ENCODE data around the gene ARMH3. TPM values are rescaled to one million over a fixed set of nuclear protein-coding genes. Genes with fewer than 3 reads are reported as not detected.

ARMH3 gene
- total RNA-seq, 2 experiments from 2014 or later = 25.2 to 26.3 TPM

- DNase-seq = no peak
- Mint-ChIP-seq H3K9me3 (ENCODE audit: insufficient read depth) (no peaks in the 10 kb centered on the region), H3K27ac (no peak overlapping the region), H3K4me3 (no peak overlapping the region), H3K4me1 (ENCODE audit: low read depth) (no peaks in the 10 kb centered on the region), H3K36me3 (ENCODE audit: low read depth) (peaks cover 16% of the 10 kb centered on the region), H3K27me3 (ENCODE audit: low read depth) (no peaks in the 10 kb centered on the region)
- POLR2A ChIA-PET = no interaction called here
- no peak for ATAC-seq
- CTCF ChIA-PET = interaction anchor here (1.5 kb wide), 1 partner anchor 49 kb away, joined by 4 read pairs; no protein-coding TSS in a partner anchor
Observed at GRCh38 chr10:101938305-101939007, 117.5 kb downstream of the ARMH3 start.

GRCh38 chr10:101935431-101935830 lies 120.5 kb downstream of the ARMH3 start:
- H3K36me3 Mint-ChIP-seq (ENCODE audit: low read depth) = peaks cover 15% of the 10 kb centered on the region
- H3K4me1 Mint-ChIP-seq (ENCODE audit: low read depth) = no peaks in the 10 kb centered on the region
- H3K27me3 Mint-ChIP-seq (ENCODE audit: low read depth) = no peaks in the 10 kb centered on the region
- DNase-seq (no peak), ATAC-seq (no peak)
- H3K4me3 Mint-ChIP-seq = no peak overlapping the region
- no peaks in the 10 kb centered on the region for H3K9me3 Mint-ChIP-seq (ENCODE audit: insufficient read depth)
- H3K27ac Mint-ChIP-seq = no peak overlapping the region
- ChIA-PET POLR2A (no interaction called here), CTCF (no interaction called here)

GRCh38 chr10:101934686-101935305 lies 121.2 kb downstream of the ARMH3 start:
- no peaks in the 10 kb centered on the region for H3K27me3 Mint-ChIP-seq (ENCODE audit: low read depth)
- no peak for DNase-seq
- ChIA-PET CTCF (no interaction called here), POLR2A (no interaction called here)
- no peaks in the 10 kb centered on the region for H3K9me3 Mint-ChIP-seq (ENCODE audit: insufficient read depth)
- no peak overlapping the region for H3K4me3 Mint-ChIP-seq
- H3K27ac Mint-ChIP-seq = no peak overlapping the region
- H3K4me1 Mint-ChIP-seq (ENCODE audit: low read depth) = no peaks in the 10 kb centered on the region
- H3K36me3 Mint-ChIP-seq (ENCODE audit: low read depth) = peaks cover 14% of the 10 kb centered on the region
- ATAC-seq = no peak

GRCh38 chr10:101933976-101934375 lies 122.0 kb downstream of the ARMH3 start:
- H3K27ac Mint-ChIP-seq = no peak overlapping the region
- ATAC-seq (no peak), DNase-seq (no peak)
- H3K9me3 Mint-ChIP-seq (ENCODE audit: insufficient read depth) = no peaks in the 10 kb centered on the region
- ChIA-PET POLR2A (no interaction called here), CTCF (no interaction called here)
- H3K36me3 Mint-ChIP-seq (ENCODE audit: low read depth) = peaks cover 12% of the 10 kb centered on the region
- H3K4me3 Mint-ChIP-seq = no peak overlapping the region
- H3K4me1 Mint-ChIP-seq (ENCODE audit: low read depth) = no peaks in the 10 kb centered on the region
- no peaks in the 10 kb centered on the region for H3K27me3 Mint-ChIP-seq (ENCODE audit: low read depth)

GRCh38 chr10:101932183-101932582 lies 123.8 kb downstream of the ARMH3 start:
- Mint-ChIP-seq H3K27ac (no peak overlapping the region), H3K36me3 (ENCODE audit: low read depth) (peaks cover 9% of the 10 kb centered on the region), H3K27me3 (ENCODE audit: low read depth) (no peaks in the 10 kb centered on the region), H3K4me3 (no peak overlapping the region), H3K9me3 (ENCODE audit: insufficient read depth) (no peaks in the 10 kb centered on the region), H3K4me1 (ENCODE audit: low read depth) (no peaks in the 10 kb centered on the region)
- CTCF ChIA-PET = interaction anchor here (1.6 kb wide), 2 partner anchors 8 to 92 kb away, joined by 4 to 6 read pairs; no protein-coding TSS in a partner anchor
- DNase-seq = no peak
- no peak for ATAC-seq
- POLR2A ChIA-PET = no interaction called here

DNA sequence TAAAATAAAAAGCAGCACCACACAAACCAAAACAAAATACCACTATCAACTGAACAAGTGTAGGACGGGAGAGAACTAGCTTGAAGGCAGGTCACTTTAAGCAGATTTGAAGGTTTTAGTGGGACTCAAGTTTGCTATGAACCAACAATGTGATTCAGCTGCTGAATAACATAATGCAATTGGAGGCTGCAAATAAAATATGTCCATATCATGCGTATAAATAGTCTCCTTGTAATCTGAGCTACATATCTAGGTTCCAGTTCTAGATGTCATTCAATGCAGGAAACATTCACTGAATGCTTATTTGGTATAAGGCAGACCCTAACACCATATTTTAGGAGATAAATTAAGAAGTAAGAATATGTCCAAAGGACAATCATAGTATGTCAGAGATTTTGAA lies 130.9 kb downstream of the ARMH3 start:
- no peak overlapping the region for H3K27ac Mint-ChIP-seq
- peaks cover 8% of the 10 kb centered on the region for H3K4me1 Mint-ChIP-seq (ENCODE audit: low read depth)
- H3K27me3 Mint-ChIP-seq (ENCODE audit: low read depth) = no peaks in the 10 kb centered on the region
- H3K4me3 Mint-ChIP-seq = no peak overlapping the region
- ChIA-PET POLR2A (no interaction called here), CTCF (interaction anchor here (0.7 to 1.5 kb wide), 2 partner anchors 84 to 85 kb away, joined by 3 to 5 read pairs; no protein-coding TSS in a partner anchor)
- H3K36me3 Mint-ChIP-seq (ENCODE audit: low read depth) = no peaks in the 10 kb centered on the region
- H3K9me3 Mint-ChIP-seq (ENCODE audit: insufficient read depth) = no peaks in the 10 kb centered on the region
- no peak for ATAC-seq
- no peak for DNase-seq

DNA sequence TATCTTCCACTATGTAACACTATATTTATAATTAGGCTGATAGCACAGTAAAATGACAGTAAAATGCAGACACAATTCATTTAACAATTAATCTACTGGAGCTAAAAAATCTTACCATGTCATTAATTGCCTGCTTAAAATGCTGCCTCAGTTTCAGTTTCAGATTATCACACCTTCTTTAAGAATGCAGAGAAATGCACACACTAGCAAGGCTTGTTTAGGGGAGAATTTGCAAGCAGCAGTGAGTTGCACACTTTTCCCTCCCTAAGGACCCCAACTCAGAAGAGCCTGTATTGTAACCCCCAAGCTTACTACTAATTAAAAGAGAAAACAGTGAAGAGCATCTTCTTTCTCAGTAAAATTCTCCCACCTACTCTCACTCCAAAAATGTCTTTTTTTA lies 132.7 kb downstream of the ARMH3 start:
- H3K27ac Mint-ChIP-seq = no peak overlapping the region
- ATAC-seq = no peak
- H3K4me1 Mint-ChIP-seq (ENCODE audit: low read depth) = peaks cover 8% of the 10 kb centered on the region
- no peaks in the 10 kb centered on the region for H3K27me3 Mint-ChIP-seq (ENCODE audit: low read depth)
- no peaks in the 10 kb centered on the region for H3K36me3 Mint-ChIP-seq (ENCODE audit: low read depth)
- POLR2A ChIA-PET = no interaction called here
- no peak overlapping the region for H3K4me3 Mint-ChIP-seq
- CTCF ChIA-PET = interaction anchor here (0.6 to 1.7 kb wide), 6 partner anchors 12 to 152 kb away, joined by 3 to 5 read pairs (median 3); no protein-coding TSS in a partner anchor
- DNase-seq = no peak
- H3K9me3 Mint-ChIP-seq (ENCODE audit: insufficient read depth) = no peaks in the 10 kb centered on the region

- POLR2A ChIA-PET = no interaction called here
- DNase-seq = no peak
- no peak for ATAC-seq
- no peaks in the 10 kb centered on the region for H3K36me3 Mint-ChIP-seq (ENCODE audit: low read depth)
- H3K4me1 Mint-ChIP-seq (ENCODE audit: low read depth) = peaks cover 8% of the 10 kb centered on the region
- no peaks in the 10 kb centered on the region for H3K27me3 Mint-ChIP-seq (ENCODE audit: low read depth)
- H3K4me3 Mint-ChIP-seq = no peak overlapping the region
- no peaks in the 10 kb centered on the region for H3K9me3 Mint-ChIP-seq (ENCODE audit: insufficient read depth)
- no peak overlapping the region for H3K27ac Mint-ChIP-seq
- CTCF ChIA-PET = interaction anchor here (0.6 to 2.1 kb wide), 7 partner anchors 12 to 153 kb away, joined by 3 to 6 read pairs (median 3); no protein-coding TSS in a partner anchor
Observed at GRCh38 chr10:101922846-101923245, 133.1 kb downstream of the ARMH3 start.

- no peak for ATAC-seq
- POLR2A ChIA-PET = no interaction called here
- Mint-ChIP-seq H3K9me3 (ENCODE audit: insufficient read depth) (no peaks in the 10 kb centered on the region), H3K36me3 (ENCODE audit: low read depth) (no peaks in the 10 kb centered on the region), H3K27ac (no peak overlapping the region), H3K27me3 (ENCODE audit: low read depth) (no peaks in the 10 kb centered on the region), H3K4me1 (ENCODE audit: low read depth) (peaks cover 8% of the 10 kb centered on the region), H3K4me3 (no peak overlapping the region)
- CTCF ChIA-PET = interaction anchor here (1.0 kb wide), 1 partner anchor 89 kb away, joined by 3 read pairs; no protein-coding TSS in a partner anchor
- DNase-seq = no peak
Observed at GRCh38 chr10:101920546-101920945, 135.4 kb downstream of the ARMH3 start.

- H3K36me3 Mint-ChIP-seq (ENCODE audit: low read depth) = no peaks in the 10 kb centered on the region
- DNase-seq = no peak
- no peak overlapping the region for H3K27ac Mint-ChIP-seq
- no peaks in the 10 kb centered on the region for H3K27me3 Mint-ChIP-seq (ENCODE audit: low read depth)
- peaks cover 8% of the 10 kb centered on the region for H3K4me1 Mint-ChIP-seq (ENCODE audit: low read depth)
- no peak overlapping the region for H3K4me3 Mint-ChIP-seq
- H3K9me3 Mint-ChIP-seq (ENCODE audit: insufficient read depth) = no peaks in the 10 kb centered on the region
- POLR2A ChIA-PET = interaction anchor here (0.6 kb wide), 1 partner anchor 29 kb away, joined by 4 read pairs; no protein-coding TSS in a partner anchor
- no peak for ATAC-seq
- CTCF ChIA-PET = interaction anchor here (0.7 to 1.5 kb wide), 3 partner anchors 12 to 90 kb away, joined by 3 to 5 read pairs (median 3); no protein-coding TSS in a partner anchor
Observed at GRCh38 chr10:101919026-101919770, 136.8 kb downstream of the ARMH3 start.

GRCh38 chr10:101912561-101913179 lies 143.3 kb downstream of the ARMH3 start:
- Mint-ChIP-seq H3K36me3 (ENCODE audit: low read depth) (peaks cover 2% of the 10 kb centered on the region), H3K27ac (no peak overlapping the region), H3K9me3 (ENCODE audit: insufficient read depth) (no peaks in the 10 kb centered on the region), H3K4me3 (no peak overlapping the region), H3K27me3 (ENCODE audit: low read depth) (no peaks in the 10 kb centered on the region), H3K4me1 (ENCODE audit: low read depth) (no peaks in the 10 kb centered on the region)
- ATAC-seq = no peak
- POLR2A ChIA-PET = interaction anchor here (0.8 kb wide), 1 partner anchor 125 kb away, joined by 3 read pairs; no protein-coding TSS in a partner anchor
- no peak for DNase-seq
- CTCF ChIA-PET = interaction anchor here (0.8 to 1.3 kb wide), 5 partner anchors 23 to 447 kb away, joined by 3 to 4 read pairs (median 3); no protein-coding TSS in a partner anchor

Data from activated CD8-positive, alpha-beta T cell treated with anti-CD3 and anti-CD28 coated beads, Interleukin-2, amount 10 ng/mL, durations not matched to agents 7 days and 5 days (primary cell).